ENCODE data around the gene NCBP2L. TPM values are rescaled to one million over a fixed set of nuclear protein-coding genes. Genes with fewer than 3 reads are reported as not detected.

Gene NCBP2L
- total and polyA plus RNA-seq, 2 donors (not counting 1 experiment from before 2014, with no cell fraction given) = not detected

GRCh38 chrX:107764845-107765608 lies 12.5 kb upstream of the NCBP2L start:
- Histone ChIP-seq H2AFZ (ENCODE audit: low read length) (no peak overlapping the region), H3K9me3 (ENCODE audit: control insufficient read depth, insufficient read depth, low read depth, low read length) (no peaks in the 10 kb centered on the region), H3K4me2 (ENCODE audit: extremely low read depth, insufficient read depth, low read length) (no peak overlapping the region), H3K79me2 (ENCODE audit: control insufficient read depth, insufficient read depth, low read length) (no peaks in the 10 kb centered on the region), H3K27me3 (ENCODE audit: control insufficient read depth, insufficient read depth, low read length) (peaks cover 3% of the 10 kb centered on the region), H3K4me3 (replicated peaks in 1 of 4; ENCODE audit: control extremely low read depth in 1 of 4, insufficient read depth in 1 of 4, low read depth in 3 of 4, low read length in 4 of 4) (no peak overlapping the region), H4K20me1 (ENCODE audit: control insufficient read depth, extremely low read depth, insufficient read depth, low read length) (no peaks in the 10 kb centered on the region), H3K4me1 (ENCODE audit: control insufficient read depth, extremely low read depth, insufficient read depth, low read length) (no peaks in the 10 kb centered on the region), H3K36me3 (ENCODE audit: control insufficient read depth, insufficient read depth, low read length) (no peaks in the 10 kb centered on the region), H3K9ac (ENCODE audit: insufficient read depth, low read length) (no peak overlapping the region), H3K27ac (ENCODE audit: insufficient read depth, low read length) (no peak overlapping the region)
- no peak for TF ChIP-seq EZH2 (IDR thresholded peaks at IDR 0.05; ENCODE audit: low read length, missing control alignments)
- no peak for TF ChIP-seq CTCF (conservative IDR thresholded peaks at IDR 0.05 in 1 of 2, IDR thresholded peaks at IDR 0.05 in 1 of 2; ENCODE audit: low read depth in 1 of 2, low read length in 2 of 2)
- no peak for DNase-seq (ENCODE audit: low read depth in 2 of 2)

- DNase-seq (ENCODE audit: low read depth in 2 of 2) = peak; percentile 25 to 48
- Histone ChIP-seq H3K27me3 (ENCODE audit: control insufficient read depth, insufficient read depth, low read length) (peaks cover 3% of the 10 kb centered on the region), H3K9ac (ENCODE audit: insufficient read depth, low read length) (no peak overlapping the region), H3K9me3 (ENCODE audit: control insufficient read depth, insufficient read depth, low read depth, low read length) (no peaks in the 10 kb centered on the region), H3K4me1 (ENCODE audit: control insufficient read depth, extremely low read depth, insufficient read depth, low read length) (no peaks in the 10 kb centered on the region), H3K36me3 (ENCODE audit: control insufficient read depth, insufficient read depth, low read length) (no peaks in the 10 kb centered on the region), H3K4me3 (replicated peaks in 1 of 4; ENCODE audit: control extremely low read depth in 1 of 4, insufficient read depth in 1 of 4, low read depth in 3 of 4, low read length in 4 of 4) (no peak overlapping the region), H3K79me2 (ENCODE audit: control insufficient read depth, insufficient read depth, low read length) (no peaks in the 10 kb centered on the region), H3K27ac (ENCODE audit: insufficient read depth, low read length) (no peak overlapping the region), H3K4me2 (ENCODE audit: extremely low read depth, insufficient read depth, low read length) (no peak overlapping the region), H2AFZ (ENCODE audit: low read length) (no peak overlapping the region), H4K20me1 (ENCODE audit: control insufficient read depth, extremely low read depth, insufficient read depth, low read length) (no peaks in the 10 kb centered on the region)
- TF ChIP-seq CTCF (conservative IDR thresholded peaks at IDR 0.05 in 1 of 2, IDR thresholded peaks at IDR 0.05 in 1 of 2; ENCODE audit: low read depth in 1 of 2, low read length in 2 of 2) (no peak), EZH2 (IDR thresholded peaks at IDR 0.05; ENCODE audit: low read length, missing control alignments) (no peak)
Observed at GRCh38 chrX:107766470-107767150, 10.9 kb upstream of the NCBP2L start.

GRCh38 chrX:107768051-107768450 lies 9.5 kb upstream of the NCBP2L start:
- Histone ChIP-seq H3K4me1 (ENCODE audit: control insufficient read depth, extremely low read depth, insufficient read depth, low read length) (no peaks in the 10 kb centered on the region), H3K27ac (ENCODE audit: insufficient read depth, low read length) (no peak overlapping the region), H3K36me3 (ENCODE audit: control insufficient read depth, insufficient read depth, low read length) (no peaks in the 10 kb centered on the region), H3K4me2 (ENCODE audit: extremely low read depth, insufficient read depth, low read length) (no peak overlapping the region), H4K20me1 (ENCODE audit: control insufficient read depth, extremely low read depth, insufficient read depth, low read length) (no peaks in the 10 kb centered on the region), H3K4me3 (replicated peaks in 1 of 4; ENCODE audit: control extremely low read depth in 1 of 4, insufficient read depth in 1 of 4, low read depth in 3 of 4, low read length in 4 of 4) (no peak overlapping the region), H3K79me2 (ENCODE audit: control insufficient read depth, insufficient read depth, low read length) (no peaks in the 10 kb centered on the region), H2AFZ (ENCODE audit: low read length) (no peak overlapping the region), H3K27me3 (ENCODE audit: control insufficient read depth, insufficient read depth, low read length) (peaks cover 3% of the 10 kb centered on the region), H3K9ac (ENCODE audit: insufficient read depth, low read length) (no peak overlapping the region), H3K9me3 (ENCODE audit: control insufficient read depth, insufficient read depth, low read depth, low read length) (no peaks in the 10 kb centered on the region)
- DNase-seq (ENCODE audit: low read depth in 2 of 2) = no peak
- TF ChIP-seq CTCF (conservative IDR thresholded peaks at IDR 0.05 in 1 of 2, IDR thresholded peaks at IDR 0.05 in 1 of 2; ENCODE audit: low read depth in 1 of 2, low read length in 2 of 2) (no peak), EZH2 (IDR thresholded peaks at IDR 0.05; ENCODE audit: low read length, missing control alignments) (no peak)
